ENCODE data around the gene CCDC134. TPM values are rescaled to one million over a fixed set of nuclear protein-coding genes. Genes with fewer than 3 reads are reported as not detected.

The CCDC134 gene
- total and polyA plus RNA-seq, 2 of the 13 experiments (the other 11 are each of a cell fraction or from before 2014, with no cell fraction given), result 4.8 to 17.4 TPM

- TF ChIP-seq ZSCAN21 (CRISPR knock-in tag; IDR thresholded peaks at IDR 0.05; ENCODE audit: borderline replicate concordance) (no peak), ERF (CRISPR knock-in tag; IDR thresholded peaks at IDR 0.05) (no peak), ZNF3 (CRISPR knock-in tag; IDR thresholded peaks at IDR 0.05) (no peak), PAX8 (CRISPR knock-in tag; IDR thresholded peaks at IDR 0.05; ENCODE audit: borderline replicate concordance) (no peak)
Observed at GRCh38 chr22:41825376-41825775, 24.9 kb downstream of the CCDC134 start (continued).

DNA sequence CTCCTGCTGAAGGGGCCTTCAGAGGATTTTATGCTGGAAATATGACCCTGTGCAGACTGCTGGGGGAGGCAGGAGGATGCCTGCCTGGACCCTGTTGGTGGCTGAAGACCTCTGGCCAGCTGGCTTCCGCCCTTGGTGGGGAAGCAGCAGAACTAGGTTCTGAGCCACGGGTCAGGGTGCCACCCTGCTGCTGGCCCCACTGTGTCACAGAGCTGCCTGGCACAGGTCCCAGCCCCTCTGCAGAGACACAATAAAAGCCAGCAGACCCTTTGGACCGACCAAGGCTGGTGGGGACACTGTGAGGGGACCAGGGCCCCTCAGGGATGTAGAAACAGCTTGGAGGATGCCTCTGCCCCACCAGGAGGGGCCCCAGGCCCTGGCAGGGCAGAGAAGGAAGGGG lies 25.5 kb downstream of the CCDC134 start:
- H3K27me3 ChIP-seq (ENCODE audit: control insufficient read depth in 1 of 2, insufficient read depth in 2 of 2, low read length in 2 of 2), result no peaks in the 10 kb centered on the region
- no peak for FAIRE-seq
- no peak for TF ChIP-seq ZNF44 (CRISPR knock-in tag; IDR thresholded peaks at IDR 0.05)
- no peak for TF ChIP-seq ZFP36 (IDR thresholded peaks at IDR 0.05; ENCODE audit: borderline replicate concordance, low read depth, low read length, partially characterized antibody)
- TF ChIP-seq ZNF354B (CRISPR knock-in tag; IDR thresholded peaks at IDR 0.05), result no peak
- TF ChIP-seq ZNF878 (CRISPR knock-in tag; IDR thresholded peaks at IDR 0.05), result no peak
- TF ChIP-seq ZNF552 (CRISPR knock-in tag; IDR thresholded peaks at IDR 0.05; ENCODE audit: borderline replicate concordance), result no peak
- peak; percentile 30 for TF ChIP-seq AGO2 (optimal IDR thresholded peaks at IDR 0.05; ENCODE audit: low read depth, low read length)
- TF ChIP-seq RFX5 (IDR thresholded peaks at IDR 0.05; ENCODE audit: low read depth, low read length), result no peak
- ChIA-PET POLR2A (interaction anchor here (1.5 kb wide), 1 partner anchor 25 kb away, joined by 3 read pairs; the partner anchor contains the start of gene CCDC134), CTCF (ENCODE audit: low intra/inter-chr PET ratio, low total read pairs) (no interaction called here)
- no peaks in the 10 kb centered on the region for H3K79me2 ChIP-seq (ENCODE audit: insufficient read depth, low read length)
- no peak for DNase-seq (ENCODE audit: low spot score)
- no peak overlapping the region for H3K4me2 ChIP-seq (ENCODE audit: low read depth, low read length)
- no CpG with 5 or more reads among the region's 3 CpGs for WGBS (ENCODE audit: low lambda C conversion rate)
- ATAC-seq, result no peak
- no peaks in the 10 kb centered on the region for H4K20me1 ChIP-seq (ENCODE audit: insufficient read depth, low read length)
- no TSS peak for BruUV-seq (replicated peaks)
- peak overlapping the region; percentile 28 for H3K27ac ChIP-seq (ENCODE audit: extremely low read length, insufficient read depth, low read length)
- H3K9me3 ChIP-seq (ENCODE audit: low read length), result no peaks in the 10 kb centered on the region
- in situ Hi-C loops (cut with HindIII; ENCODE audit: extremely low pct_ligation_motif_present, low pct_unique_long_range_greater_than_20kb) (no loop called here), intact Hi-C loops (cut with micrococcal nuclease; ENCODE audit: unreplicated experiment) (no loop called here)
- no peak overlapping the region for H3K9ac ChIP-seq (ENCODE audit: insufficient read depth, low read depth, low read length)
- no peak overlapping the region for H3K4me3 ChIP-seq (replicated peaks in 1 of 3; ENCODE audit: insufficient read depth in 1 of 3, low read depth in 2 of 3, low read length in 3 of 3)
- peaks cover 1 to 20% of the 10 kb centered on the region in 2 experiments; a peak in 1 of 5 replicates for H3K36me3 ChIP-seq (replicated peaks in 1 of 2; ENCODE audit: control insufficient read depth in 1 of 2, insufficient read depth in 2 of 2, low read length in 2 of 2)
- H2AFZ ChIP-seq (ENCODE audit: low read length), result no peak overlapping the region
- H3K4me1 ChIP-seq (ENCODE audit: insufficient read depth, low read length), result peaks cover 10% of the 10 kb centered on the region; the same call in 1 of the 2 replicates
